Sigmoid colon (tissue), 7 donors: ENCODE measurements around the gene BCL11B. TPM values are rescaled to one million over a fixed set of nuclear protein-coding genes. Genes with fewer than 3 reads are reported as not detected.

ENCODE experiments used
- DNase-seq: peaks from one replicate; pipeline ENCODE4 v3.0.0-alpha.2; 2019
- H3K27ac ChIP-seq, 4 donors: fragments of 200-600 bp; sonication (generic); one replicate each; pipeline ENCODE4 v1.5.1; 2016 to 2019; ENCODE audit warnings: mild to moderate bottlenecking in 1 of 4
- H3K27me3 ChIP-seq, 3 donors: fragments of 200-600 bp; sonication (generic); one replicate each; pipeline ENCODE4 v1.5.1; 2019; ENCODE audit warnings: mild to moderate bottlenecking in 1 of 3
- H3K36me3 ChIP-seq, 4 donors: fragments of 200-600 bp; sonication (generic); one replicate each; pipeline ENCODE4 v1.5.1; 2016 to 2019
- H3K4me1 ChIP-seq, 4 donors: fragments of 200-600 bp; sonication (generic); one replicate each; pipeline ENCODE4 v1.5.1; 2017 to 2019
- H3K4me3 ChIP-seq, 4 donors: fragments of 200-600 bp; sonication (generic); one replicate each; pipeline ENCODE4 v1.5.1; 2017 to 2019; ENCODE audit warnings: mild to moderate bottlenecking in 2 of 4, moderate library complexity in 1 of 4
- H3K9me3 ChIP-seq, 4 donors: fragments of 200-600 bp in 3 of 4; sonication (generic) in 3 of 4; one replicate each; pipeline versions ENCODE4 v1.5.1 to v1.6.1; 2013 to 2019
- EP300 ChIP-seq, 4 donors: sonication (generic); formaldehyde crosslinking; IDR thresholded peaks; one replicate each; pipeline ENCODE4 v1.6.1; 2017; ENCODE audit warnings: antibody characterized with exemption in 4 of 4
- POLR2A ChIP-seq, 2 donors: fragments of 450-650 bp; IDR thresholded peaks; one replicate each; pipeline ENCODE4 v1.6.1; 2016; ENCODE audit warnings: antibody characterized with exemption in 2 of 2, mild to moderate bottlenecking in 2 of 2, moderate library complexity in 2 of 2
- POLR2AphosphoS5 ChIP-seq, 4 donors: sonication (generic); formaldehyde crosslinking; IDR thresholded peaks; one replicate each; pipeline ENCODE4 v1.6.1; 2017; ENCODE audit warnings: antibody characterized with exemption in 4 of 4
- WGBS, 2 donors: extraction: QIAGEN DNeasy Blood & Tissue Kit; methylation state at CpG; one replicate each; pipeline ENCODE4 v1.1.7; 2013; 5-methylcytosine and 5-hydroxymethylcytosine counted together
- intact Hi-C: fragments of 100-400 bp; cut with DNase I; formaldehyde crosslinking; loops from one replicate; pipeline ENCODE4 v1.15.1; 2023
- polyA plus RNA-seq, 3 donors: library from polyadenylated mRNA; stranded (reverse); fragments of 200-250 nt; gene quantifications; one replicate each; pipeline ENCODE4 v1.2.3, GENCODE V29; 2013
- total RNA-seq, 4 donors: library from RNA; depleted of rRNA; stranded (reverse); fragments of >200 nt; gene quantifications; one replicate each; pipeline ENCODE4 v1.1.0, GENCODE V29; 2016
- TF ChIP-seq, protein P1 (sequence below), 4 experiments: fragments of 450-650 bp in 3 of 4; fragments of 200-600 bp in 1 of 4; IDR thresholded peaks; one replicate each; pipeline ENCODE4 v1.5.1; 2016 to 2019; ENCODE audit warnings: antibody characterized with exemption in 4 of 4, mild to moderate bottlenecking in 3 of 4, moderate library complexity in 2 of 4
- donor health status: healthy with polysubstance abuse.
- donor health status: Bipolar disorder and iron deficiency.
- donor health status: healthy.

Gene BCL11B
- total and polyA plus RNA-seq, 7 donors = under 0.01 to 3.5 (median 0.23) TPM

DNA sequence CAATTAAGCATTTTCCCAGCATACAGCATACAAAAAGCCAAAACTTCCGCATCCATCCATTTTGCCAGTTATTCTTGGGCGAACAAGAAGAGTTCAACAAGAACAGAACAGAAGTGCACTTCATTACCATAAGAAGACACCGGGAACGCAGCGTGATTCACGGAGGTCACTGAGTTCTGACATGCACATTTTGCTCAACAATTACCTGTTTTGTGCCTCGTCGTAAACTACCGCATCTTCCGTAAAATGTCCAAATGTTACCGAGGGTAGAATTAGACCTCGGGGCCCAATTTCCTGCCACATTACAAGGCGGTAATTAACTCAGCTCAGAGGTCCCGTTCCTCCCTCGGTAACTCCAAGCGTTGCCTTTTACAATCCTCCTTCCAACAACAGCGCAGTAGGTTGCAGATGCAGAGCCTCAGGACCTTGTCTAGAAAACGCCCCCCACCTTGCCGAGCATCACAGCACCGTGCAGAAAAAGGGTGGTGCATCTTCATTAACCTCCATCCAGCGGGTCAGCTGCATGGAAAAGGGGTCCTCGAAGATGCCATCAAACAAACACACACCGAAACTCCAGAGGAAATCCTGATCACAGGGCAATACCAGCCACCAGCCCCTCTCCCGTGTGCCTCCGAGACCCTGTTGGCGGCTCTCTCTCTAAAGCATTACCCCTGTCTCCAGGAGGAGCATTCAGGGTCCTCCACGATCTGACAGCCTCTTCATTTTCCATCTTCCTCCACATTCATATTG is 125.2 kb downstream of the BCL11B start:
- Histone ChIP-seq H3K4me3 (no peak overlapping the region), H3K36me3 (no peaks in the 10 kb centered on the region), H3K27me3 (no peaks in the 10 kb centered on the region), H3K4me1 (no peaks in the 10 kb centered on the region), H3K27ac (no peak overlapping the region), H3K9me3 (no peaks in the 10 kb centered on the region)
- 73 to 76% methylated on average over 27 of the region's 27 CpGs for WGBS, 2 donors
- peak; percentile 13 for DNase-seq
- TF ChIP-seq EP300 (IDR thresholded peaks at IDR 0.05) = no peak
- TF ChIP-seq POLR2A (IDR thresholded peaks at IDR 0.05) = no peak
- TF ChIP-seq, protein P1, sequence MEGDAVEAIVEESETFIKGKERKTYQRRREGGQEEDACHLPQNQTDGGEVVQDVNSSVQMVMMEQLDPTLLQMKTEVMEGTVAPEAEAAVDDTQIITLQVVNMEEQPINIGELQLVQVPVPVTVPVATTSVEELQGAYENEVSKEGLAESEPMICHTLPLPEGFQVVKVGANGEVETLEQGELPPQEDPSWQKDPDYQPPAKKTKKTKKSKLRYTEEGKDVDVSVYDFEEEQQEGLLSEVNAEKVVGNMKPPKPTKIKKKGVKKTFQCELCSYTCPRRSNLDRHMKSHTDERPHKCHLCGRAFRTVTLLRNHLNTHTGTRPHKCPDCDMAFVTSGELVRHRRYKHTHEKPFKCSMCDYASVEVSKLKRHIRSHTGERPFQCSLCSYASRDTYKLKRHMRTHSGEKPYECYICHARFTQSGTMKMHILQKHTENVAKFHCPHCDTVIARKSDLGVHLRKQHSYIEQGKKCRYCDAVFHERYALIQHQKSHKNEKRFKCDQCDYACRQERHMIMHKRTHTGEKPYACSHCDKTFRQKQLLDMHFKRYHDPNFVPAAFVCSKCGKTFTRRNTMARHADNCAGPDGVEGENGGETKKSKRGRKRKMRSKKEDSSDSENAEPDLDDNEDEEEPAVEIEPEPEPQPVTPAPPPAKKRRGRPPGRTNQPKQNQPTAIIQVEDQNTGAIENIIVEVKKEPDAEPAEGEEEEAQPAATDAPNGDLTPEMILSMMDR (IDR thresholded peaks at IDR 0.05) = no peak
- TF ChIP-seq POLR2AphosphoS5 (IDR thresholded peaks at IDR 0.05) = no peak
- intact Hi-C loops = no loop called here

DNA sequence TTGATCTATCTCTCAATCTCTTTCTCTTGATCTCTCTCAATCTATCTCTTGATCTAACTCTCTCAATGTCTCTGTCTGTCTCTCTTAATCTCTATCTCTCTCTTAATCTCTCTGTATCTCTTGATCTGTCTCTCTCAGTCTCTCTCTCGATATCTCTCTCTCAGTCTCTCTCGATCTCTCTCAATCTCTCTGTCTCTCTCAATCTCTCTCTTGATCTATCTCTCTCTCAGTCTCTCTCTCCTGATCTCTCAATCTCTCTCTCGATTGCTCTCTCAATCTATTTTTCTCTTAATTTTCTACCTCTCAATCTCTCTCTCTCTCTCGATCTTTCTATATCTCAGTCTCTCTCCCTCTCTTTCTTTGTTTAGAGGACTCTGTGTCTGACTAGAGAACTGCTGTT is 126.7 kb downstream of the BCL11B start:
- intact Hi-C loops = no loop called here
- 91 to 92% methylated on average over 4 of the region's 4 CpGs for WGBS, 2 donors
- TF ChIP-seq EP300 (IDR thresholded peaks at IDR 0.05) (no peak), POLR2A (IDR thresholded peaks at IDR 0.05) (no peak)
- TF ChIP-seq, protein P1 (IDR thresholded peaks at IDR 0.05) = no peak

DNA sequence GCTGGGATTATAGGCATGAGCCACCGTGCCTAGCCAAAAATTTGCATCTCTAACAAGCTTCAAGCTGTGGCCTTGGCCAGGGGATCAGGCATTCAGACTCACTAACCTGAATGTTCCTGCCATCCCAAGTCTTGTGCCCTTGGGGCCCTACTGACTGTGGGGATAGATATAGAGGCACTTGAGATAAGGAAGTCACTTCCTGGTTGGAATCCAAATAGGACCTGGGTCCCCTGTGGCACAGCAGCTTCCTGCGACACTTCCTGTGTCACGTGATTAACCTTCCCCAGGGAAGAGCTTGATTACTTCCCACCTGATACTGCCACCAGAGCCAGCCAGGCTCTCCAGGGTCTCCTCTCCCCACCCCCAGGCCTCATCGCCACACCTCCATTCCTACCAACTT is 128.2 kb downstream of the BCL11B start:
- TF ChIP-seq, protein P1 (IDR thresholded peaks at IDR 0.05) = no peak
- TF ChIP-seq POLR2AphosphoS5 (IDR thresholded peaks at IDR 0.05) (no peak), POLR2A (IDR thresholded peaks at IDR 0.05) (no peak), EP300 (IDR thresholded peaks at IDR 0.05) (no peak)
- Histone ChIP-seq H3K4me1 (no peaks in the 10 kb centered on the region), H3K4me3 (no peak overlapping the region), H3K9me3 (no peaks in the 10 kb centered on the region), H3K36me3 (no peaks in the 10 kb centered on the region), H3K27ac (no peak overlapping the region), H3K27me3 (no peaks in the 10 kb centered on the region)
- WGBS, 2 donors = 75 to 84% methylated on average over 4 of the region's 4 CpGs
- intact Hi-C loops = no loop called here
- DNase-seq = peak; percentile 24

More for the DNA sequence above, 126.7 kb downstream of the BCL11B start:
- DNase-seq = no peak
- H3K4me3 ChIP-seq = no peak overlapping the region
- no peaks in the 10 kb centered on the region for H3K36me3 ChIP-seq
- H3K27ac ChIP-seq = no peak overlapping the region
- H3K9me3 ChIP-seq = no peaks in the 10 kb centered on the region
- H3K27me3 ChIP-seq = no peaks in the 10 kb centered on the region
- no peaks in the 10 kb centered on the region for H3K4me1 ChIP-seq

DNA sequence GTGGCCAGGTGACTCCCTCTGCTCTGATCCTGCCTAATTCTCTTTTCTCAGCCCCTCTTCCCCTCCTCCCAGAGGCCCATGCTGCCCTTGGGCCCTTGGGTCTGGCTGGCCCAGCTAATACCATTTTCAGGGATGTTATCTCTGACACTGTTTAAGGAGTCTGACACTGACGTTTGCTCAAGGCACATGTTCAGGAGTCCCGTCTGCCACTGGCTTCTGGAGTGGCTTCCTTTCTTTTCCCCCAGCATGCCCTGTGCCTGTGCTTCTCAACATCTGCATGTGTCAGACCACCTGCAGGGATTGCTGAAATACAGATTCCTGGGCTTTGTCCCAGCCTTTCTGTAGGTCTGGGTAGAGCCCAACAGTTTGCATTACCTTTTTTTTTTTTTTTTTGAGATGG is 128.9 kb downstream of the BCL11B start:
- intact Hi-C loops = no loop called here
- no peak for TF ChIP-seq POLR2AphosphoS5 (IDR thresholded peaks at IDR 0.05)
- TF ChIP-seq POLR2A (IDR thresholded peaks at IDR 0.05) = no peak
- TF ChIP-seq, protein P1 (IDR thresholded peaks at IDR 0.05) = no peak
- no peak for TF ChIP-seq EP300 (IDR thresholded peaks at IDR 0.05)
- Histone ChIP-seq H3K27ac (no peak overlapping the region), H3K4me1 (no peaks in the 10 kb centered on the region), H3K4me3 (no peak overlapping the region), H3K27me3 (no peaks in the 10 kb centered on the region), H3K9me3 (no peaks in the 10 kb centered on the region), H3K36me3 (no peaks in the 10 kb centered on the region)
- 43 to 65% methylated on average over 2 of the region's 2 CpGs for WGBS, 2 donors
- DNase-seq = peak; percentile 15

DNA sequence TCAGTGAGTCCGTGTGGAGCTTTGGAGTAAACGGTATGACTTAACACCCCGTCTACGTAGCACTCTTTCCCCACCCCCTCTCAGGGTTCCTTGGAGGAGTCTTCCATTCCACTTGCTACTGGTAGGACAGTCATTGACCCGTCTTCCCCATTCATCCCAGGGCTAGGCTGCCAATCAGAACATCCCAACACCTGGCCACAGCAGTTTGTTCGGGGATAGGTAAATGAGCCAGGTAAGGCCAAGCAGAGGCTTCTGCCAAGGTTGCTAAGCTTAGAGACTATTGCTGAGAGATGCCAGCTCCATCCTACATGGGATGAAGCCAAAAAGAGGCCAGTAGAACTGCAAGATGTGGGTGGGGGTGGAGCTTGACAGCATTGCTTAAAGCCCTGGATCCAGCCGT is 130.8 kb downstream of the BCL11B start:
- 89 to 91% methylated on average over 7 of the region's 7 CpGs for WGBS, 2 donors
- no peaks in the 10 kb centered on the region for H3K9me3 ChIP-seq
- no peak overlapping the region for H3K4me3 ChIP-seq
- no peaks in the 10 kb centered on the region for H3K36me3 ChIP-seq
- H3K27me3 ChIP-seq = no peaks in the 10 kb centered on the region
- DNase-seq = peak; percentile 47
- TF ChIP-seq POLR2AphosphoS5 (IDR thresholded peaks at IDR 0.05) (no peak), EP300 (IDR thresholded peaks at IDR 0.05) (no peak), POLR2A (IDR thresholded peaks at IDR 0.05) (no peak)
- TF ChIP-seq, protein P1 (IDR thresholded peaks at IDR 0.05) = no peak
- H3K27ac ChIP-seq = no peak overlapping the region
- intact Hi-C loops = no loop called here
- no peaks in the 10 kb centered on the region for H3K4me1 ChIP-seq
